ENCODE data around the gene CNIH4.
"Not testable (repeated sequence)": the region's sequence is repeated elsewhere in the genome, so short reads cannot be mapped to it uniquely, and the experiment has no call there.

The CNIH4 gene

DNA sequence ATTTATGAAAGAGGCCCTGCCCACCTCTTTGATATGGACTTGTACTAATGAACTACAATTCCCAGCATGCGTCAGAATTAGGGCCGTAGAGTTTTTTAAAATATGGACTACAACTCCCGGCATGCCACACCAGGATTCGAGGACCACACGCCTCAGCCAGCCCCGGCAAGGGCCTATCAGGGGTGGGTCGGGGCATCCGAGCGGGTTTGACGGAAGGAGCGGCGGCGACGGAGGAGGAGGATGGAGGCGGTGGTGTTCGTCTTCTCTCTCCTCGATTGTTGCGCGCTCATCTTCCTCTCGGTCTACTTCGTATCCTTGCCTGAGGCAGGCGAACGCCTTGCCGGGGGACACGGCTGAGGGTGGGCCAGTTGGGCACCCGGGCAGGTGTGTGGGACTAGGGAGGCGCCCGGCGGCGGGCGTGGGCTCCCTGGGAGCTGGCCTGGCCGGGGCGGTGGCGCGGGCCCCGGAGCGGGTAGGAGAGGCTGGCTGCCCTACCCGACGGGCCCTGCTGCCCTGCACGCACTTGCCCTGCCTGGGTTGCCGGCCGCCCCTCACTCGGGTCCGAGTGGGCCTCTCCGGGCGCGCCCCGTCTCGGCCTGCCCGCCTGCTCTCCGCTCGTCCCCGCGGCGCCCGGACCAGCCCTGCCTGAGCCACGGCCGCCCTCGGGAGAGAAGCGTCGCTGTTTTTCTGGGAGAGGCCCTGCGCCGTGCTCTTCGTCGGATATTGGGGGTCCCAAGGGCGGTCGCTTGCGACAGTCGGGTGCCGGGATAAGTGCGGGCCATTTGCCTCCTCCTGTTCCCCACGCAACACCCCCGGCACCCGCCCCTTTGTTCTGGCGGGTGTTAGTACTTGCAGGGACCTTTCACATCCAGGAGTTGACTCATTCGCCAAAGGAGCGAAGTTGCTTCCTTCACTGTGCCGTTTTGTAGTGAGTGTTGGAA lies at the start of gene CNIH4:
TSS of gene CNIH4 (plus strand) at position 195 of the 941 bp plus-strand sequence. CDS start at position 241, 46 bp downstream.
- Mint-ChIP-seq H3K27ac (peak within 1 kb of the TSS; percentile 91), H3K4me1 (ENCODE audit: low read depth) (peaks cover 48% of the 10 kb centered on the region), H3K27me3 (no peaks in the 10 kb centered on the region), H3K36me3 (peaks cover 3% of the 10 kb centered on the region), H3K9me3 (ENCODE audit: low read depth) (no peaks in the 10 kb centered on the region), H3K4me3 (peak within 1 kb of the TSS; percentile 90)

DNA sequence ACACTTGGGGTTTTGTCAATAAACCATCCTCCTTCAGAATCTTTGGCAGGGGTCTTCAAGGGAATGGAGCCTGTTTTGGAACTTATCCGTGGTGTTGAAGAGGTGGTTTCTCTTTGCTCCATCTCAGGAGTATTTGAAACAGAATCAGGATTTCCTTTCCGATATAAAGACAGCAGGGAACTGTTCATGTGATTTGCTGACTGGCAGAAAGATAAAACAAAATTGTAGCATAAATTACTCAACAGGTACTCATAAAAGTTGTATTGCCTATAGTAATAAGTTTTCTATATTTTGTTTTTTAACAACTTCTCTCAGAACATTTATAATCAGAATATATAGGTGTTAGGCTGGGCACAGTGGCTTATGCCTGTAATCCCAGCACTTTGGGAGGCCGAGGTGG lies 48.6 kb upstream of the CNIH4 start:
- H3K4me3 Mint-ChIP-seq, result no peak overlapping the region
- peaks cover 8% of the 10 kb centered on the region for H3K36me3 Mint-ChIP-seq
- H3K27me3 Mint-ChIP-seq, result no peaks in the 10 kb centered on the region
- H3K4me1 Mint-ChIP-seq (ENCODE audit: low read depth), result no peaks in the 10 kb centered on the region
- no peak overlapping the region for H3K27ac Mint-ChIP-seq
- H3K9me3 Mint-ChIP-seq (ENCODE audit: low read depth), result no peaks in the 10 kb centered on the region

DNA sequence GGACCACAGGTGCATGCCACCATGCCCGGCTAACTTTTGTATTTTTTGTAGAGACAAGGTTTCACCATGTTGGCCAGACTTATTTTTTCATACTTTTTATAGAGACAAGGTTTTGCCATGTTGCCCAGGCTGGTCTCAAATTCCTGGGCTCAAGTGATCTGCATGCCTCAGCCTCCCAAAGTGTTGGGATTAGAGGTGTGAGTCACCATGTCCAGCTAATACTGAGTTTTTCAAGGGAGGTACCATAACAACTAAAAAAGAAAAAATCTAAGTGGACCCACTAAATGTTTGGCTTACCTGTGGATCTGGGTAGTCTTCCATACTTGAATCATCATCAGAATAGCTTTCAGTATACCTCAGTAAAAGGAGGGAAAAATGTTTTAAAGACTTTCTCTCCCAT lies 45.2 kb upstream of the CNIH4 start:
- not testable (repeated sequence) for H3K36me3 Mint-ChIP-seq; H3K27ac Mint-ChIP-seq; H3K9me3 Mint-ChIP-seq (ENCODE audit: low read depth); H3K4me1 Mint-ChIP-seq (ENCODE audit: low read depth); H3K27me3 Mint-ChIP-seq; H3K4me3 Mint-ChIP-seq

DNA sequence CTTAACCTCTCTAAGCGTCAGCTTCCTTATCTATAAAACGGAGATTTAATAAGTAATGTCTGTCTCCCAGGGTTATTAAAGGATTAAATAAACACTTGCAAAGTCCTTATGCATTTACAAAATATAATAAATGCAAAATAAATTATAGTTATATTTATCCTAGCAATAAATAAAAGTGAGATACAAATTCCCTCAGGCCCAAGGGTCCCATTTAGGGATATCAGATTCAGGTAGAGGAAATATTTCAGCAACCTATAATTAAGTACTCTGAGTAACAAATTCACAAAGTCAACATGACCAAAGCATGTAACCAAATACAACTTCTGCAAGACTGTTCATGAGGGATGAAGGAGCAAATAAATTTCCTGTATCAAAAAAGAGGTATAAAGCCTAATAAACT lies 44.7 kb upstream of the CNIH4 start:
- no peak overlapping the region for H3K4me3 Mint-ChIP-seq
- peaks cover 4% of the 10 kb centered on the region for H3K36me3 Mint-ChIP-seq
- no peak overlapping the region for H3K27ac Mint-ChIP-seq

DNA sequence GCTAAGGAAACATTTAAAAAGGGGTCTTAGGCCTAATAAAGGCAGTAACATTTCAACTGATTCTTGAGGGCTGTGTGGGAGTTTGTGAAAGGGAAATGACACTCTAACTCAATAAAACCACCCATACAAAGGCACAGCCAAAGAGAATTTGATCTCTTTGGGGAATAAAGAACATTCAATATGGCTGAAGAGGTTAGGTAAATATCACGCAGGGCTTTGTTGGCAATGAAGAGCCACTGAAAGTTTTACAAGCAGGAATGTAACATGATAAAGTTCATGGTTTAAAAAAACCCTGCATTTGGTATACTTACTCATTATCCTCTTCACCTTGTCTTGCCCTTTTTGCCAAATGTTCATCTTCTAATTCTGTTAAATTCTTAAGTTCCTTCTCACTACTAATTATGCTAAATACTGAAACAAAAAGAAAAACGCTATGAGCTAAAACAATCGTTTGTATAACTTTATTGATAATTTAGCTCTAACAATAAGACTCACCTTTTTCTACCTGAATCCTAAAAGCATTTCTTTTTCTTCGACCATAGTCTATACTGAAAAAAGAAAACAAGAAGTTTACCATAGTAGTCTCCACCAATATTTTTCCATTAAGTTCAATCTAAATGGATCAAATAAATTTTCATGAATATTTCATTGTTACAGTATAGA lies 39.2 kb upstream of the CNIH4 start:
- Mint-ChIP-seq H3K36me3 (no peaks in the 10 kb centered on the region), H3K9me3 (ENCODE audit: low read depth) (no peaks in the 10 kb centered on the region), H3K27ac (no peak overlapping the region)

More for the DNA sequence above, 44.7 kb upstream of the CNIH4 start:
- no peaks in the 10 kb centered on the region for H3K9me3 Mint-ChIP-seq (ENCODE audit: low read depth)
- H3K4me1 Mint-ChIP-seq (ENCODE audit: low read depth), result peaks cover 2% of the 10 kb centered on the region
- H3K27me3 Mint-ChIP-seq, result no peaks in the 10 kb centered on the region

DNA sequence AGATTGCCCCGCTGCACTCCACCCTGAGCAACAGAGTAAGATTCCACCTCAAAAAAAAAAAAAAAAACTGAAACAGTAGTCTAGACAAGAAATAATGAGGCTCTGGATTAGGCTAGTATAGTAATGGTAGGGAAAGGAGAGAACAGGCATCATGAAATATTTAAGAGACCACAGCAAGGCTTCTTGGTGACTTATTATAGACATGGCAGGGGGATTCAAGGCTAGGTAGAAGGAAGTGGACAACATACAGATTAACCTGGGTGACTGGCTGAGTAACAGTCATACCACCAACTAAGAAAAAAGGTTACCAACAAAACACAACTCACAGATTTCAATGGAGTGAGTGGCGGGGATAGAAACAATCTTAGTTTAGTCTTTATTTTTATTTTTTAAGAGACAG lies 35.0 kb upstream of the CNIH4 start:
- Mint-ChIP-seq H3K36me3 (no peaks in the 10 kb centered on the region), H3K27me3 (no peaks in the 10 kb centered on the region), H3K9me3 (ENCODE audit: low read depth) (no peaks in the 10 kb centered on the region), H3K4me1 (ENCODE audit: low read depth) (peaks cover 33% of the 10 kb centered on the region), H3K4me3 (no peak overlapping the region), H3K27ac (peak overlapping the region; percentile 18)

More for the DNA sequence above, 39.2 kb upstream of the CNIH4 start:
- peaks cover 17% of the 10 kb centered on the region for H3K4me1 Mint-ChIP-seq (ENCODE audit: low read depth)
- no peaks in the 10 kb centered on the region for H3K27me3 Mint-ChIP-seq
- no peak overlapping the region for H3K4me3 Mint-ChIP-seq

DNA sequence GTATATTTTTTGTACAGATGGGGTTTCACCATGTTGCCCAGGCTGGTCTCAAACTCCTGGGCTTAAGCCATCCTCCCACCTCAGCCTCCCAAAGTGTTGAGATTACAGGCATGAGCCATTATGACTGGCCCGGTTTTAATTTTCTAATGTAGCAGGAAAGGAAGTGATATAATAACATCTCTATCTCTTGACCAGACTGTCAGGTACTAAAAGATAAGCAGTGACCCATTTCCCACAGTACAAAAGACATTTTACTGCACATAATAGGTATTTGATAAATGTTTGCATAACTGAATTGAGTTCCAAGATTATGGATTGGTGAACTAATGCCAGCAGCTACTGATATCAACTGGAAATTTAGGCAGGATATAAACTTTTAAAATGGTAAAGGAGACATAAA lies 30.7 kb upstream of the CNIH4 start:
- peaks cover 54% of the 10 kb centered on the region for H3K4me1 Mint-ChIP-seq (ENCODE audit: low read depth)
- no peaks in the 10 kb centered on the region for H3K27me3 Mint-ChIP-seq
- no peak overlapping the region for H3K27ac Mint-ChIP-seq
- H3K36me3 Mint-ChIP-seq, result no peaks in the 10 kb centered on the region
- H3K4me3 Mint-ChIP-seq, result no peak overlapping the region
- H3K9me3 Mint-ChIP-seq (ENCODE audit: low read depth), result no peaks in the 10 kb centered on the region

DNA sequence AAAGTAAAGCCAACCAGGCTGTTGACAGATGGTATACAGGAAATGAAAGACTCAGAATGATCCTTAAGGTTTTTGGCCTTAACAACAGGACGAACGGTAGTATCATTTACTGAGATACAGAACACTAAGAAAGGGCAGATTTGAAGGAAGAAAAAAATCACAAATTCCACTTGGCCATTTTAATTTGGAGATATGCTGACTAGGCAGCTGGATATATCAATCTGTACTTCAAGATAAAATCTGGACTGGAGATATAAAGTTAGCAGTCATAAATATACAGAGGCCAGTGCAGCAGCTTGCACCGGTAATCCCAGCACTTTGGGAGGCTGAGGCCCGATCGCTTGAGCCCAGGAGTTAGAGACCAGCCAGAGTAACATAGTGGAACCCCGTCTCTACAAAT lies 28.0 kb upstream of the CNIH4 start:
- Mint-ChIP-seq H3K36me3 (no peaks in the 10 kb centered on the region), H3K4me1 (ENCODE audit: low read depth) (peaks cover 46% of the 10 kb centered on the region), H3K27me3 (no peaks in the 10 kb centered on the region), H3K4me3 (peak overlapping the region; percentile 99), H3K9me3 (ENCODE audit: low read depth) (no peaks in the 10 kb centered on the region), H3K27ac (peak overlapping the region; percentile 79)

DNA sequence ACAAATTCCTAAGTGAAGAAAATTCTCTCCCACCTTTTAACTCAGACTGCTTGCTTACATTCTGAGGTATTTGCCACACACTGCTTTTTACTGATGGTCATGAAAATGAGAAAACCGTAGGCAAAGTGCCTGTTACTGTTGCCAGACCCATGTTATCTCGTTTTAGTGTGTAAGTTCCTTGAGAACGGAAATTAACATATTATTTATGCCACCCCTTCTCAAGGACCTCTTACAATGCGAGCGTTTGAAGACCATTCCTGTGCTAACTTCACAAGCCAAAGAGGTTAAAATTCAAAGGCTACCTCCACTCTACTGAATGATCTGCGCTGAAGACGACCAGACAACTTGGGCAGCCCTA lies 27.2 kb upstream of the CNIH4 start:
- Mint-ChIP-seq H3K27ac (peak overlapping the region; percentile 100), H3K27me3 (no peaks in the 10 kb centered on the region), H3K4me1 (ENCODE audit: low read depth) (peaks cover 48% of the 10 kb centered on the region), H3K9me3 (ENCODE audit: low read depth) (no peaks in the 10 kb centered on the region), H3K4me3 (peak overlapping the region; percentile 99), H3K36me3 (no peaks in the 10 kb centered on the region)

DNA sequence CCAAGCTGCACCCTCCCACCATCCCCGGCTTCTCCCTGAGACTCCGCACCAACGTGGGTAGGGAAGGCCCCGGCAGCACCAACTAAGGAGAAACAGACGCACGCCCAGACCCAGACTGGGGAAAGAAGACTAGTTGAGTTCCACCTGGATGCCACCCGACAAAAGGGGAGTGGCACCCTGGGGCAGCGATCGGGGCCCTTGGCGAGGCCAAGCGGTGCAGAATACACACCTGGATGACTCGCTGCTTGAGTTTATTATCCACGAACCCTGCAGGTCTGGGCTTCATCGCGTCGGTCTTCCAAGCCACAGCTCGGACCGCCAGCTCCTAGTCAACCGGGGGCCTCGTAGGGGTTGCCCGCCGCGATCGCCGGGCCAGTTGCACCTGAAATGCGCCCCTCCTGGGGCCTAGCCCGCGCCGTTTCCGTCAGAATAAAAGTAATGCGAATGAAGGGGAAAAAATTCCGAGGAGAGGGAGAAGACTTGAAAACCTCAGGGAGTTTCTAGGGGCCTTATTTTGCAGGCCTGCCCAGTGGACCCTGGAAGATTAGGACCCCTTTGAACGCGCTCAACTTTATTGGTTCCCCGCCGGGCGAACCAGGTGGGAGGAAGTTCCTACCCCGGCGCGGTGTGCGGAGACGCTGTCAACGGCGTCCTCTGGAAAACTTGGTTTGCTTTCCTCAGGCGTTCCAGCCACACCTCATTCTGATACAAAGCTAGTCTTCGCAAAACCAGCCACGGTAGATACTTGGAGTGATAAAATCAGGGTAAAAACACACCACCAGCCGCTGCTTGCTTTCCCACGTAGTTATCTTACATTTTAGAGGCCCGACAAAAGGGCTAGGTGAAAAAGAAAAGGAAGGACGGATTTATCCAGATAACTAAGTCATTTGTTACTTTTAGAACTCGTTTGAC lies 26.6 kb upstream of the CNIH4 start, which contains the start of gene NVL:
TSS of gene NVL (minus strand) at position 331 of the 912 bp plus-strand sequence. CDS start at position 286, 45 bp downstream.
- Mint-ChIP-seq H3K27ac (peak within 1 kb of the TSS; percentile 100), H3K27me3 (no peaks in the 10 kb centered on the region), H3K36me3 (no peaks in the 10 kb centered on the region), H3K9me3 (ENCODE audit: low read depth) (no peaks in the 10 kb centered on the region), H3K4me1 (ENCODE audit: low read depth) (peaks cover 50% of the 10 kb centered on the region), H3K4me3 (peak within 1 kb of the TSS; percentile 99)

DNA sequence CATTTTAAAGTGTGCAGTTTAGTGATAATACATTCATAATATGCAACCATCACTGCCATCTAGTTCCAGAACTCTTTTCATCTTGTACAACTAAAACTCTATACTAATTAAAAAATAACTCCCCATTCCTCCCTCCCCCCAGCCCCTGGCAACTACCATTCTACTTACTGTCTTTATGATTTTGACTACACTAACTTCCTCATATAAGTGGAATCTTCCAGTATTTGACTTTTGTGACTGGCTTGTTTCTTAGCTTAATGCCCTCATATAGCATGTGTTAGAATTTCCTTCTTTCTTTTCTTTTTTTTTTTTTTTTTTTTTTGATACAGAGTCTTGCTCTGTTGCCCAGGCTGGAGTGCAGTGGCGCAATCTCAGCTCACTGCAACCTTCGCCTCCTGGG lies 25.4 kb upstream of the CNIH4 start:
- H3K27me3 Mint-ChIP-seq, result no peaks in the 10 kb centered on the region
- H3K27ac Mint-ChIP-seq, result peak overlapping the region; percentile 100
- no peaks in the 10 kb centered on the region for H3K36me3 Mint-ChIP-seq
- H3K9me3 Mint-ChIP-seq (ENCODE audit: low read depth), result no peaks in the 10 kb centered on the region
- peaks cover 45% of the 10 kb centered on the region for H3K4me1 Mint-ChIP-seq (ENCODE audit: low read depth)
- H3K4me3 Mint-ChIP-seq, result peak overlapping the region; percentile 99

DNA sequence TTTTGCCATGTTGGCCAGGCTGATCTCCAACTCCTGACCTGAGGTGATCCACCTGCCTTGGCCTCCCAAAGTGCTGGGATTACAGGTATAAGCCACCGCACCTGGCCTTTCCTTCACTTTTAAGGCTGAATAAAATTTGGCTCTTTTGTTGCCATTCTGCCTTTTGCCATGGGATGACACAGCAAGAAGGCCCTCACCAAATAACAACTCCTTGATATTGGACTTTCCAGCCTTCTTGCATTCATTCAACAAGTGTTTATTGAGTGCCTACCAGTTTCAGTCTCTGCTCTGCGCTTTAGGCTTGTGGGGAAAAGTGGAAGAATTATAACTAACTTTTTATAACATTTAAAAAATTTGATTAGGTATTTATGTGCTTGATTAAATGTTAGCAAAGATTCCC lies 24.9 kb upstream of the CNIH4 start:
- Mint-ChIP-seq H3K9me3 (ENCODE audit: low read depth) (no peaks in the 10 kb centered on the region), H3K4me1 (ENCODE audit: low read depth) (peaks cover 43% of the 10 kb centered on the region), H3K27ac (no peak overlapping the region)

DNA sequence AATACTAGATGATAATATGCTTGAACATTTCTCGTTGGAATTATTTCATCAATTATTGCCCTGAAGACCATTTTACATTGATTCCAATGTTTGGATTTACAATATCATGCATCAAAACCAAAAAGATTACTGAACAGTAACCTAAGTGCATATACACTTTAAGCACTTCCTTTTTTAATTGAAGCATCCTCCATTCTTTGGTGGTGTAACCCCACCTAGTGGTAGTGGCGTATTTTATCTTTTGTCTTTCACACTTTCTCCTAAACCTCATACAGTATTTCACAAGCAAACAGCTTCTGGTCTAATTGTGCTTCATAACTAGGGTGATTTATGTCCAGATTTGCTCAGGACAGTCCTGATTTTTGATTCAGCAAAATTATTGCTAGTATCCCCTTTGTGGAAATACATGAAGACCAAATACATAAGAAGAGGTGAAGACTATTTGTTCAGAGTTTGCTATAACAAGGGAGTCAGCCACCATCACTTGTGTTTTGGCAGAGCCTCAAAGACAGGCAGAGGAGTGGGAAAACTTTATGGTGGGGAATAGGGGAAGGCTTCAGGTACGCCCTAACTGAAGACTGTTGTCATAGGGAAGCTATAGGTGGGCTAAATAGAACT lies 23.3 kb upstream of the CNIH4 start:
- H3K27ac Mint-ChIP-seq, result peak overlapping the region; percentile 88
- peaks cover 31% of the 10 kb centered on the region for H3K4me1 Mint-ChIP-seq (ENCODE audit: low read depth)
- H3K4me3 Mint-ChIP-seq, result peak overlapping the region; percentile 21
- H3K27me3 Mint-ChIP-seq, result no peaks in the 10 kb centered on the region
- H3K36me3 Mint-ChIP-seq, result no peaks in the 10 kb centered on the region
- no peaks in the 10 kb centered on the region for H3K9me3 Mint-ChIP-seq (ENCODE audit: low read depth)

More for the DNA sequence above, 24.9 kb upstream of the CNIH4 start:
- Mint-ChIP-seq H3K4me3 (no peak overlapping the region), H3K36me3 (no peaks in the 10 kb centered on the region), H3K27me3 (no peaks in the 10 kb centered on the region)

Measured in activated naive CD8-positive, alpha-beta T cell (primary cell).